Measurements from ENCODE around the gene KCNA4.
"Not testable (repeated sequence)": the region's sequence is repeated elsewhere in the genome, so short reads cannot be mapped to it uniquely, and the experiment has no call there.

Gene KCNA4

DNA sequence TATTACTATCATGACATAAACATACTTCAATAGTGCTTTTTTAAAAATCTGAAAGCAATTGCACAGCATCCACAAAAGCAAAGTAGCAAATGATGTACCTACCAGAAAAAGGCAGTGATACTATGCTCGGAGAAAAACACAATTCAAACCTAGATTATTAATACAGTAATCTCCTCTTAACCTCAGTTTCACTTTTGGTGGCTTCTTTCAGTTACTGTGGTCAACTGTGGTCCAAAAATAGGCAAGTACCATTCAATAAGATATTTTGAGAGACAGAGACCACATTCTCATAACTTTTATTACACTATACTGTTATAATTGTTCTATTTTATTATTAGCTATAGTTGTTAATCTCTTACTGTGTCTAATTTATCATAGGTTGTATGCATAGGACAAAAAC, 20.8 kb downstream of the KCNA4 start:
- DNase-seq = no peak

DNA sequence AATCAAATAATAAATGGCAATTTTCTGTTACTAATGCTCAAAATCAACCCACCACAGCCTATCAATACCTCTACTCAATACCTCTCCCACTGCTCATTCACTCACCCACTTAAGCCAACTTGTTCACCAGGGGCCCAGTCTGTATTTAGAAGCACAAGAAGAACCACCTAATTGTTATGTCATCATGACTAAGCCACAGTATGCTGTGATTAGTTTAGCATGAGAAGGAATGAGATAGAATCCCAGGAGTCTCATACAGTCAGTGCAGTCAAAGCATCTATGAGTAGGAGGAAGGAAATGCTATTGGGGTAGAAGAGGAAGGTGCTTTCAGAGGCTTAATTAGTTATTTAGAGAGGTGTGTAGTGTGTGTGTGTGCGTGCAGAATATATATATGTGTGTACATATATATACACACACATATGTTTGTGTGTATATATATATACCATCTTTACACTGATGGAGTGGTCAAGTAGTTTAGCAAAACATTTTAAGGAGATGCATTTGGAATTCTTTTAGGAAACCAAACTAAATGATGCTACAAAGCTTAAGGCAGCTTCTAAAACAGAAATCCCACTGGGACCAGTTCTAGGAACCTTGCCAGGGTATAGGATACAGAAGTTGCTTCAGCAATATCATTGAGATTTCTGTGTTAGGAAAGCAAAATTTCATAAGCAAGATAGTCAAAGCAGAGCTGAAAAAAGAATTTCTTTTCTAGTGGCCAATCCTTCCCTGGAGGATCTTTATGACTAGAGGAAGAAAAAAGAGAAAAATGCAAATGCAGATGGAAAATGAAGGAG, 27.5 kb downstream of the KCNA4 start:
- DNase-seq = no peak

DNA sequence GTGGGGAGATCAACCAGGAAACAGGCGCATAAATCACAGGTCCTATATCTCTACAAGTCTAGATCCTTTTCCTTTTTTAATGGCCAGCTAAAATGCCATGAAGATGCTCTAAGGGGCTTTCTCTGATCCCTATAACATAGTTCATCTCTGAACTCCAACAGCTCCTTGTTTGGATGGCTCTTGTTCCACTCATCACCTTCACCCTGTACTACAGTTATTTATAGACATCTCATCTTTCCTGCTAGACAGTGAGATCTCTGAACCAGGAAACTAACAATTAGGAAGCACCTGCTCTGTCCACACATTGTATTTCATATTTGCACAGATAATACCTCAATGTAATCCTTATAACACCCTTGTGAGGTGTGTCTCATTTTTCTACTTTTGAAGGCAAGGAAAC, 31.6 kb downstream of the KCNA4 start:
- no peak for DNase-seq

DNA sequence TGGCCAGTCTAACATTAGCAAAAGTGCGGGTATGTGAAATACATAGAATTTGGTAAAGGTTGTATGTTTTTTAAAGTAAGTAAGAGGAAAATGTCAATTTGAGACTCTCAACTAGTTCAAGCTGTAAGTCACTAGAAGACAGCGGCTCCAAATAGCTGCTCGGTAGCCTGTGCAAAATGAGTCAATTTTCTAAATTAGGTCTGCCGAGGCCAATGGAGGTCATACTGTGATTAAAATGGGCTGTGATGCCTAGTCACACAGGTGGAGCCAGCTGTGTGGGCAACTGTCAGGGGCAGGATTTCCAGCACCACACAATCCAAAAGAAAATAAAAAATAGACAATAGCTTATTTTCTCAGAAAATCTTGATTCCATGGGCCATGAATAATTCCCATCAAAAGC, 32.3 kb downstream of the KCNA4 start:
- DNase-seq = no peak

DNA sequence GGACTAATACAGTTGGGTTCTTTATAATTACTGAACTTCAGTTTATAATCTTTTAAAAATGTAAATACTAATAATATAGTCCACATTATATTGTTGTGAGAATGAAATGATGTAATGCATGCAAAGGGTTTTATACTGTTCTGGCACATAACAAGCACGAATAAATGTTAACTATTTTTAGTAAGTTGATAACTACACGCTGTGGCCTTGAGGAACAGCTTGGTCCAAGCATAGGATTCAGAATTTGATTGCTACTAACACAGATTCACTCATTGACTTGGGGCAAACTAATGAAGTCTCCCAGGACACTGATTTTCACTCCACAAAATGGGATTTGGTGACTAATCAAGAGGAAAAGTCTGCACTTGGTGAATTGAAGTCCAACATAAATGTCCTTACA, 38.3 kb downstream of the KCNA4 start:
- no peak for DNase-seq

DNA sequence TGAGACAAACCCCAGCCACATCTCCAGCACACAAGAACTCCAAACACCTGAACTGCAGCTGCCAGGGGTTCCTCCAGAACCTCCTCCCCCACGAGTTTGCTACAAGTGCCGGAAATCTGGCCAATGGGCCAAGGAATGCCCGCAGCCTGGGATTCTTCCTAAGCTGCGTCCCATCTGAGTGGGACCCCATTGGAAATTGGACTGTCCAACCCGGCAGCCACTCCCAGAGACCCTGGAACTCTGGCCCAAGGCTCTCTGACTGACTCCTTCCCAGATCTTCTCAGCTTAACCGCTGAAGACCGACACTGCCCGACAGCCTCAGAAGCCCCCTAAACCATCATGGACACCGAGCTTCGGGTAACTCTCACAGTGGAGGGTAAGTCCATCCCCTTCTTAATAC, 41.2 kb downstream of the KCNA4 start:
- not testable (repeated sequence) for DNase-seq

DNA sequence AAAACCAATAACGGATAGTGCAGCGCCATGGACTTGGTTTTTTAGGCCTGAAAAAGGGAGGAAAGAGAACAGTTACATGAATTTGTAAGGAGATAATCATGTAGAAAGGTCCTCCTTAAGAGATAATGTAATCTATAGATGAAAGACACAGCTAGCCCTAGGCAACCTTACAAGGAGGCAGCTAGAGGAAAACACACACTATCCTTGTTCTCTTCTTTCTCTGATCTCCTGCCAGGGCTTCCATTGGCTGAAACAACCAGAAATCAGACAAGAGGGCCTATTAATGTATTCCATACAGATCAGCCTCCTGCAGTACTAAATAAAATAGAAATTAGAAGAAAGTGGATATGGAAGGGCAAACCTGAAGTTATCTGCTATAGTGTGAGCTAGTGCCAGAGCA, 53.0 kb downstream of the KCNA4 start:
- no peak for DNase-seq

DNA sequence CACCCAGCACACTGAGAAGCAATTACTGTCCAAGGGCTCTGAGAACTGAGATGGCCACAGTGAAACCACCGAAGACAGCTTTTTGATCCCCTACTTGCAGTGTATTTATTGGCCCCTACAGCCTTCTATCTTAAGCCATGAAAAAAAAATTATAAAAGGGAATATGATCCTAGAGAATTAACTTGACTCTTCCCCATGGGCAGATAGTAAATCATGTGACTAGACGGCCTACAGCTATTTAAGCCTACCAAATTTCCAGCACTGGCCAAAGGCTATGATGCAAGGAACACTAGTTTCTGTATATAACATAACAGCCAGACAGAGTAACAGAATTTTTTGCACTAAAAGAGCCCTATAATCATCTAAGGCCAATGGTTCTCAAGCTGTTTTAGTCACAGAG, 53.8 kb downstream of the KCNA4 start:
- DNase-seq = no peak

DNA sequence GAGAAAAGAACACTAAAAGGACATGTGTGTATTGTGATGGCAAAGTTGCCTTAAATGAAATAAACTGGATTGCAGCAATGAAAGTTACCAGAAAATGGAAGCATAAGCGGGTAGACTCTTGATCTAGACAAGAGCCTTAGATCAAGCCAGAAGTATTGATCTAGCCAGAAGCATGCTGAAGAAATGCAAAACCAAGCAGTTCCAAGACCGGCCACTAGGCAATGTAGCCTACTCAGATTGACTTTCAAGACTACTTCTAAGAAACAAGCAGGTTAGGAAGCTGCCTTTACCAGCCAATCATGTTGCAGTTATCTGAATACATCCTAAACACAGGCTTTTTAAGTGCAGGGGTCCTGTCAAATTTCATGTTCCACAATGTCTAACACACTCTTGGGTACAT, 54.6 kb downstream of the KCNA4 start:
- DNase-seq = no peak
